Measurements from ENCODE around the gene MALRD1.

- TF ChIP-seq POLR2A (IDR thresholded peaks at IDR 0.05) (no peak), CTCF (IDR thresholded peaks at IDR 0.05) (no peak)
Observed at GRCh38 chr10:19532411-19532810, 483.8 kb downstream of the MALRD1 start.

All from lower leg skin (tissue), 3 donors.